ENCODE measurements around the gene GAREM2.

DNA sequence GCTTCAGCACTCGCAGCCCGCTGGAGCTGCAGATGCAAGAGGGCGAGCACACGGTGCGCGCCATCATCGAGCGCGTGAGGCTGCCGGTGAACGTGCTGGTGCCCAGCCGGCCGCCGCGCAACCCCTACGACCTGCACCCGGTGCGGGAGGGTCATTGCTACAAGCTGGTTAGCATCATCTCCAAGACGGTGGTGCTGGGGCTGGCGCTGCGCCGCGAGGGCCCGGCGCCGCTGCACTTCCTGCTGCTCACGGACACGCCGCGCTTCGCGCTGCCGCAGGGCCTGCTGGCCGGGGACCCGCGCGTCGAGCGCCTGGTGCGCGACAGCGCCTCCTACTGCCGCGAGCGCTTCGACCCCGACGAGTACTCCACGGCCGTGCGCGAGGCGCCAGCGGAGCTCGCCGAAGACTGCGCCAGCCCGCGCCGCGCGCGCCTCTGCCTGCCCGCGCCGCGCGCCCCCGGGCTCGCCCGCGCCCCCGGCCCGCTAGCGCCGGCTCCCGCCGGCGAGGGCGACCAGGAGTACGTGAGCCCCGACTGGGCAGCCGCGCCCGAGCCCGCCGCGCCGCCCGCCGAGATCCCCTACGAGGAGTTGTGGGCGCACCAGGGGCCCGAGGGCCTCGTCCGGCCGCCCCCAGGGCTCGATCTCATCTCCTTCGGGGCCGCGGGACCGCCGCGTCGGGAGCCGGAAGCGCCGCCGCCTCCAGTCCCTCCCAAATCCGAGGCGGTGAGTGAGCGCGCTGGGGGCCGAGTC, 11.8 kb downstream of the GAREM2 start:
- TF ChIP-seq, protein P1, sequence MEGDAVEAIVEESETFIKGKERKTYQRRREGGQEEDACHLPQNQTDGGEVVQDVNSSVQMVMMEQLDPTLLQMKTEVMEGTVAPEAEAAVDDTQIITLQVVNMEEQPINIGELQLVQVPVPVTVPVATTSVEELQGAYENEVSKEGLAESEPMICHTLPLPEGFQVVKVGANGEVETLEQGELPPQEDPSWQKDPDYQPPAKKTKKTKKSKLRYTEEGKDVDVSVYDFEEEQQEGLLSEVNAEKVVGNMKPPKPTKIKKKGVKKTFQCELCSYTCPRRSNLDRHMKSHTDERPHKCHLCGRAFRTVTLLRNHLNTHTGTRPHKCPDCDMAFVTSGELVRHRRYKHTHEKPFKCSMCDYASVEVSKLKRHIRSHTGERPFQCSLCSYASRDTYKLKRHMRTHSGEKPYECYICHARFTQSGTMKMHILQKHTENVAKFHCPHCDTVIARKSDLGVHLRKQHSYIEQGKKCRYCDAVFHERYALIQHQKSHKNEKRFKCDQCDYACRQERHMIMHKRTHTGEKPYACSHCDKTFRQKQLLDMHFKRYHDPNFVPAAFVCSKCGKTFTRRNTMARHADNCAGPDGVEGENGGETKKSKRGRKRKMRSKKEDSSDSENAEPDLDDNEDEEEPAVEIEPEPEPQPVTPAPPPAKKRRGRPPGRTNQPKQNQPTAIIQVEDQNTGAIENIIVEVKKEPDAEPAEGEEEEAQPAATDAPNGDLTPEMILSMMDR (conservative IDR thresholded peaks at IDR 0.05 in 1 of 2, IDR thresholded peaks at IDR 0.05 in 1 of 2; ENCODE audit: extremely low read depth in 1 of 2, insufficient read depth in 1 of 2, low read depth in 1 of 2, low read length in 2 of 2) = peak in 1 of 2 donors; percentile 41
- no peak for TF ChIP-seq EZH2 (IDR thresholded peaks at IDR 0.05; ENCODE audit: borderline replicate concordance, low read length)
